Heart left ventricle (tissue), 13 donors: ENCODE data around the gene TNFRSF11A.

Experiments used
- POLR2A ChIP-seq, 2 donors: fragments of 450-650 bp; IDR thresholded peaks; one replicate each; pipeline ENCODE4 v1.6.1; 2017; ENCODE audit warnings: antibody characterized with exemption in 2 of 2, mild to moderate bottlenecking in 2 of 2, moderate library complexity in 2 of 2
- TF ChIP-seq, protein P1 (sequence below), 12 donors: fragments of 200-600 bp; sonication (generic) in 4 of 12; IDR thresholded peaks; one replicate each; pipeline versions ENCODE4 v1.5.0 to v1.8.0; 2018 to 2022; ENCODE audit warnings: antibody characterized with exemption in 12 of 12, mild to moderate bottlenecking in 5 of 12
- donor health status: ischemic (EF 13 %, LVEDD 7.1; RV severe dilation, severe dysfunction).
- donor health status: DM: no; HTN: yes; CAD: no.
- donor health status: DM: no; HTN: no; CAD: no.
- donor health status: ischemic (EF 25% LVEDD 6.9; RV normal size, moderate dysfunction).
- donor health status: ischemic (EF 25% LVEDD 5.7; RV mildly dilated, moderate dysfunction).
- donor health status: ischemic (EF 35%, LVEDD 5.7; RV mildly dilated, moderate dysfunction).
- donor health status: nonischemic (EF 11% LVEDD 7.7; RV severe dilation, severe dysfunction).
- donor health status: DM: yes; HTN: yes; CAD: no.
- donor health status: PGD.
- donor health status: ischemic (EF 29% LVEDD 5.4; RV normal size, mild dysfunction).
- donor health status: nonischemic (EF 23%, LVEDD 6.1; RV moderate dilation, normal function).

DNA sequence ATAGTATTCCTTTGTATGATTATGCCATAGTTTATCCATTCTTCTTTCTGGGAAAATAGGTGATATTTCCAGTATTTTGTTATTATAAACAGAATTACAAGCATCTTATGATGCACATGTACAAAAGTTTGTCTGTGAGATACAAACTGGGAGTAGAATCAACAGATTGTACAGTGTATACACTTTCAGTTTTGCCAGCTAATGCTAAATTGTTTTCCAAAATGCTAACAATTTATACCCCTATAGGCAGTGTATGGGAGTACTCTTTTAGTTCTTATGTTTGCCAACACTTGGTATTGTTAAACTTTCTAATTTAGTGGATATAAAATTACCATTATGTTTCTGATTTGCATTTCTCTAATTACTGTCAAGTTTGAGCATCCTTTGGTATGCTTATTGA, 31.0 kb upstream of the TNFRSF11A start:
- no peak for TF ChIP-seq POLR2A (IDR thresholded peaks at IDR 0.05)
- TF ChIP-seq, protein P1, sequence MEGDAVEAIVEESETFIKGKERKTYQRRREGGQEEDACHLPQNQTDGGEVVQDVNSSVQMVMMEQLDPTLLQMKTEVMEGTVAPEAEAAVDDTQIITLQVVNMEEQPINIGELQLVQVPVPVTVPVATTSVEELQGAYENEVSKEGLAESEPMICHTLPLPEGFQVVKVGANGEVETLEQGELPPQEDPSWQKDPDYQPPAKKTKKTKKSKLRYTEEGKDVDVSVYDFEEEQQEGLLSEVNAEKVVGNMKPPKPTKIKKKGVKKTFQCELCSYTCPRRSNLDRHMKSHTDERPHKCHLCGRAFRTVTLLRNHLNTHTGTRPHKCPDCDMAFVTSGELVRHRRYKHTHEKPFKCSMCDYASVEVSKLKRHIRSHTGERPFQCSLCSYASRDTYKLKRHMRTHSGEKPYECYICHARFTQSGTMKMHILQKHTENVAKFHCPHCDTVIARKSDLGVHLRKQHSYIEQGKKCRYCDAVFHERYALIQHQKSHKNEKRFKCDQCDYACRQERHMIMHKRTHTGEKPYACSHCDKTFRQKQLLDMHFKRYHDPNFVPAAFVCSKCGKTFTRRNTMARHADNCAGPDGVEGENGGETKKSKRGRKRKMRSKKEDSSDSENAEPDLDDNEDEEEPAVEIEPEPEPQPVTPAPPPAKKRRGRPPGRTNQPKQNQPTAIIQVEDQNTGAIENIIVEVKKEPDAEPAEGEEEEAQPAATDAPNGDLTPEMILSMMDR (IDR thresholded peaks at IDR 0.05), result no peak
